Left ventricle myocardium inferior (tissue), 1 donor: Measurements from ENCODE around the gene RAB44. TPM values are rescaled to one million over a fixed set of nuclear protein-coding genes. Genes with fewer than 3 reads are reported as not detected.

Source experiments
- DNase-seq: peaks from one replicate; pipeline ENCODE4 v3.0.0-alpha.2; 2020
- H3K27ac ChIP-seq: fragments of 200-600 bp; replicated peaks from 2 replicates; pipeline ENCODE4 v1.8.0; 2021
- H3K27me3 ChIP-seq: fragments of 200-600 bp; 2 replicates; pipeline ENCODE4 v1.8.0; 2021; ENCODE audit warnings: low read depth
- H3K36me3 ChIP-seq: fragments of 200-600 bp; 2 replicates; pipeline ENCODE4 v1.8.0; 2021
- H3K4me1 ChIP-seq: fragments of 200-600 bp; 2 replicates; pipeline ENCODE4 v1.8.0; 2021
- H3K4me3 ChIP-seq: fragments of 200-600 bp; 2 replicates; pipeline ENCODE4 v1.8.0; 2021; ENCODE audit warnings: mild to moderate bottlenecking, moderate library complexity
- H3K9me3 ChIP-seq: fragments of 200-600 bp; replicated peaks from 2 replicates; pipeline ENCODE4 v1.8.0; 2021
- CTCF ChIP-seq: fragments of 200-600 bp; IDR thresholded peaks from 2 replicates; pipeline ENCODE4 v1.8.0; 2021; ENCODE audit warnings: antibody characterized with exemption, mild to moderate bottlenecking, borderline replicate concordance
- intact Hi-C: fragments of 100-400 bp; cut with micrococcal nuclease; formaldehyde crosslinking; loops from one replicate; pipeline ENCODE4 v1.11.0; 2022
- total RNA-seq: library from RNA; stranded (reverse); fragmentation: NEBNext Ultra II Directional; extraction: Animal tissue kit (Norgen Biotek cat#: 25700); gene quantifications from one replicate; pipeline ENCODE4 v1.2.1, GENCODE V29; 2021
- donor health status: DM: no; HTN: yes; CAD: no; lungs with severe emphysema.

RAB44 gene
- total RNA-seq, 1 donor from 2014 or later = 0.05 TPM

GRCh38 chr6:36781669-36782068 is 84.0 kb downstream of the RAB44 start:
- peaks cover 5% of the 10 kb centered on the region for H3K4me1 ChIP-seq
- H3K36me3 ChIP-seq = no peaks in the 10 kb centered on the region
- H3K4me3 ChIP-seq = no peak overlapping the region
- H3K27ac ChIP-seq = no peak overlapping the region
- no peaks in the 10 kb centered on the region for H3K9me3 ChIP-seq
- peaks cover 3% of the 10 kb centered on the region for H3K27me3 ChIP-seq
- no peak for DNase-seq
- TF ChIP-seq CTCF = no peak
- intact Hi-C loops = no loop called here

Other genes with a start within 250 kb of the RAB44 start
- 25.5 TPM for gene STK38, start 150.3 kb upstream of the RAB44 start, total RNA-seq
- gene SRSF3, start 103.5 kb upstream of the RAB44 start, total RNA-seq = 119 TPM
- gene CDKN1A, start 19.1 kb upstream of the RAB44 start, total RNA-seq = 67.2 TPM
- gene CPNE5, start 141.6 kb downstream of the RAB44 start, total RNA-seq = 26.5 TPM
- 69.1 TPM for gene PPIL1, start 177.0 kb downstream of the RAB44 start, total RNA-seq
- 76.4 TPM for gene C6orf89, start 188.1 kb downstream of the RAB44 start, total RNA-seq